ENCODE data around the gene HOXD3. TPM values are rescaled to one million over a fixed set of nuclear protein-coding genes. Genes with fewer than 3 reads are reported as not detected.

The HOXD3 gene
- total and polyA plus RNA-seq, 9 of the 15 experiments (the other 6 are each of a cell fraction or from before 2014, with no cell fraction given): not detected

DNA sequence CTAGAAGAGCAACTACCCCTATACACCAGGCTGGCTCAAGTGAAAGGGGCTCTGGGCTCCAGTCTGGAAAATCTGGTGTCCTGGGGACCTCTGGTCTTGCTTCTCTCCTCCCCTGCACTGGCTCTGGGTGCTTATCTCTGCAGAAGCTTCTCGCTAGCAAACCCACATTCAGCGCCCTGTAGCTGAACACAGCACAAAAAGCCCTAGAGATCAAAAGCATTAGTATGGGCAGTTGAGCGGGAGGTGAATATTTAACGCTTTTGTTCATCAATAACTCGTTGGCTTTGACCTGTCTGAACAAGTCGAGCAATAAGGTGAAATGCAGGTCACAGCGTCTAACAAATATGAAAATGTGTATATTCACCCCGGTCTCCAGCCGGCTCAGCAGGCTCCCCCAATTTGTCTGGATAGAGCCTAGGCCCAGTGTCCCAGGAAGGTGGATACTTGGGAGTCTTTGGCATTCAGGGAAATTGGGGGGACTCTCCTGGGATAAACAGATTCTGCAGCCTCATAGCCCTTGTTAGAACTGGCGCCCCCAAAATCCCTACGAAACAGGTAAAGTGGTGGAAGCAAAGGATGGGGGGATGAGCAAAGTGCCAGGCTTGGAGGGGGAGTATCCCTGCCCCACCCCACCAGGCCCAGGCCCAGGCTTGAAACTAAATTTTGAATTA is 8.2 kb upstream of the HOXD3 start:
- Histone ChIP-seq H3K27me3 (ENCODE audit: control insufficient read depth in 2 of 2, insufficient read depth in 2 of 2, low read length in 2 of 2) (peaks cover 63 to 69% of the 10 kb centered on the region in 2 experiments), H3K4me2 (ENCODE audit: insufficient read depth, low read length) (no peak overlapping the region), H3K79me2 (ENCODE audit: control insufficient read depth, insufficient read depth, low read length) (no peaks in the 10 kb centered on the region), H3K9me3 (replicated peaks; ENCODE audit: control insufficient read depth, insufficient read depth, low read depth, low read length) (no peaks in the 10 kb centered on the region), H3K9me1 (ENCODE audit: control insufficient read depth, insufficient read depth, low read length) (no peaks in the 10 kb centered on the region), H4K20me1 (replicated peaks; ENCODE audit: control insufficient read depth, insufficient read depth, low read length) (no peaks in the 10 kb centered on the region; the same call in 1 of the 2 replicates), H3K27ac (ENCODE audit: extremely low read depth, low read depth, low read length) (no peak overlapping the region), H3K4me1 (replicated peaks in 1 of 2; ENCODE audit: control insufficient read depth in 2 of 2, insufficient read depth in 2 of 2, low read length in 2 of 2) (peaks cover 0 to 10% of the 10 kb centered on the region in 2 experiments; a peak in 1 of 5 replicates), H3K9ac (ENCODE audit: insufficient read depth in 1 of 2, low read depth in 2 of 2, low read length in 2 of 2) (no peak overlapping the region), H2AFZ (ENCODE audit: low read depth, low read length) (no peak overlapping the region), H3K4me3 (no peak overlapping the region), H3K36me3 (ENCODE audit: control insufficient read depth, insufficient read depth, low read length) (no peaks in the 10 kb centered on the region)
- intact Hi-C loops (cut with micrococcal nuclease): loop anchor here (10.0 kb wide), 2 partner anchors 226 to 1606 kb away; no protein-coding TSS in a partner anchor
- ChIA-PET CTCF (ENCODE audit: low intra/inter-chr PET ratio) (interaction anchor here (1.0 kb wide), 1 partner anchor 1610 kb away, joined by 3 read pairs; no protein-coding TSS in a partner anchor), POLR2A (no interaction called here)
- in situ Hi-C loops (cut with MboI): loop anchor here (25.0 kb wide), 2 partner anchors 663 to 1613 kb away; no protein-coding TSS in a partner anchor
- no TSS peak for BruUV-seq (replicated peaks)
- DNase-seq (ENCODE audit: extremely low read depth in 1 of 4, low spot score in 3 of 4): no peak
- no peak; the same call in 2 of the 3 replicates for ATAC-seq
- FAIRE-seq: no peak
- WGBS (ENCODE audit: insufficient coverage, low coverage, missing lambda C conversion rate): under 1% methylated on average over 11 of the region's 11 CpGs
- TF ChIP-seq, protein P1, sequence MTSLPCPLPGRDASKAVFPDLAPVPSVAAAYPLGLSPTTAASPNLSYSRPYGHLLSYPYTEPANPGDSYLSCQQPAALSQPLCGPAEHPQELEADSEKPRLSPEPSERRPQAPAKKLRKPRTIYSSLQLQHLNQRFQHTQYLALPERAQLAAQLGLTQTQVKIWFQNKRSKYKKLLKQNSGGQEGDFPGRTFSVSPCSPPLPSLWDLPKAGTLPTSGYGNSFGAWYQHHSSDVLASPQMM (CRISPR knock-in tag; IDR thresholded peaks at IDR 0.05): no peak
- TF ChIP-seq CBFB (CRISPR knock-in tag; IDR thresholded peaks at IDR 0.05): no peak
- no peak for TF ChIP-seq NONO (IDR thresholded peaks at IDR 0.05; ENCODE audit: low read depth in 2 of 2, low read length in 1 of 2)
- TF ChIP-seq NFE2 (IDR thresholded peaks at IDR 0.05; ENCODE audit: low read depth): no peak
- no peak for TF ChIP-seq RBM22 (IDR thresholded peaks at IDR 0.05; ENCODE audit: low read depth, low read length, poor library complexity, severe bottlenecking)
- TF ChIP-seq ZNF124 (CRISPR knock-in tag; IDR thresholded peaks at IDR 0.05): no peak
- no peak for TF ChIP-seq SMARCE1 (IDR thresholded peaks at IDR 0.05)
- TF ChIP-seq ZNF133 (CRISPR knock-in tag; IDR thresholded peaks at IDR 0.05): no peak
- TF ChIP-seq HEY1 (CRISPR knock-in tag; IDR thresholded peaks at IDR 0.05; ENCODE audit: borderline replicate concordance): no peak
- TF ChIP-seq, protein P2, sequence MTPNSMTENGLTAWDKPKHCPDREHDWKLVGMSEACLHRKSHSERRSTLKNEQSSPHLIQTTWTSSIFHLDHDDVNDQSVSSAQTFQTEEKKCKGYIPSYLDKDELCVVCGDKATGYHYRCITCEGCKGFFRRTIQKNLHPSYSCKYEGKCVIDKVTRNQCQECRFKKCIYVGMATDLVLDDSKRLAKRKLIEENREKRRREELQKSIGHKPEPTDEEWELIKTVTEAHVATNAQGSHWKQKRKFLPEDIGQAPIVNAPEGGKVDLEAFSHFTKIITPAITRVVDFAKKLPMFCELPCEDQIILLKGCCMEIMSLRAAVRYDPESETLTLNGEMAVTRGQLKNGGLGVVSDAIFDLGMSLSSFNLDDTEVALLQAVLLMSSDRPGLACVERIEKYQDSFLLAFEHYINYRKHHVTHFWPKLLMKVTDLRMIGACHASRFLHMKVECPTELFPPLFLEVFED (CRISPR knock-in tag; conservative IDR thresholded peaks at IDR 0.05): no peak
- TF ChIP-seq, protein P3, sequence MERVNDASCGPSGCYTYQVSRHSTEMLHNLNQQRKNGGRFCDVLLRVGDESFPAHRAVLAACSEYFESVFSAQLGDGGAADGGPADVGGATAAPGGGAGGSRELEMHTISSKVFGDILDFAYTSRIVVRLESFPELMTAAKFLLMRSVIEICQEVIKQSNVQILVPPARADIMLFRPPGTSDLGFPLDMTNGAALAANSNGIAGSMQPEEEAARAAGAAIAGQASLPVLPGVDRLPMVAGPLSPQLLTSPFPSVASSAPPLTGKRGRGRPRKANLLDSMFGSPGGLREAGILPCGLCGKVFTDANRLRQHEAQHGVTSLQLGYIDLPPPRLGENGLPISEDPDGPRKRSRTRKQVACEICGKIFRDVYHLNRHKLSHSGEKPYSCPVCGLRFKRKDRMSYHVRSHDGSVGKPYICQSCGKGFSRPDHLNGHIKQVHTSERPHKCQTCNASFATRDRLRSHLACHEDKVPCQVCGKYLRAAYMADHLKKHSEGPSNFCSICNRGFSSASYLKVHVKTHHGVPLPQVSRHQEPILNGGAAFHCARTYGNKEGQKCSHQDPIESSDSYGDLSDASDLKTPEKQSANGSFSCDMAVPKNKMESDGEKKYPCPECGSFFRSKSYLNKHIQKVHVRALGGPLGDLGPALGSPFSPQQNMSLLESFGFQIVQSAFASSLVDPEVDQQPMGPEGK (CRISPR knock-in tag; IDR thresholded peaks at IDR 0.05; ENCODE audit: borderline replicate concordance): no peak
- TF ChIP-seq RNF2 (IDR thresholded peaks at IDR 0.05): no peak
- no peak for TF ChIP-seq RBFOX2 (IDR thresholded peaks at IDR 0.05; ENCODE audit: low read depth, low read length)
- TF ChIP-seq TAF15 (IDR thresholded peaks at IDR 0.05; ENCODE audit: low read depth, low read length): no peak
- TF ChIP-seq, protein P4, sequence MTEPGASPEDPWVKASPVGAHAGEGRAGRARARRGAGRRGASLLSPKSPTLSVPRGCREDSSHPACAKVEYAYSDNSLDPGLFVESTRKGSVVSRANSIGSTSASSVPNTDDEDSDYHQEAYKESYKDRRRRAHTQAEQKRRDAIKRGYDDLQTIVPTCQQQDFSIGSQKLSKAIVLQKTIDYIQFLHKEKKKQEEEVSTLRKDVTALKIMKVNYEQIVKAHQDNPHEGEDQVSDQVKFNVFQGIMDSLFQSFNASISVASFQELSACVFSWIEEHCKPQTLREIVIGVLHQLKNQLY (CRISPR knock-in tag; conservative IDR thresholded peaks at IDR 0.05): no peak

Measured in K562 (cell line).